Activated T-cell treated with anti-CD3 and anti-CD28 coated beads for 24 hours (primary cell): ENCODE measurements around the gene NECAB2.

Source experiments
- DNase-seq: peaks from one replicate; pipeline ENCODE4 v3.0.0-alpha.2; 2020; ENCODE audit warnings: low read depth

The NECAB2 gene

GRCh38 chr16:84024854-84025253 is 56.8 kb downstream of the NECAB2 start:
- DNase-seq: no peak

GRCh38 chr16:84026606-84027005 is 58.6 kb downstream of the NECAB2 start:
- no peak for DNase-seq

- DNase-seq: no peak
Measured at GRCh38 chr16:84027625-84028024, 59.6 kb downstream of the NECAB2 start.

- DNase-seq: no peak
Measured at GRCh38 chr16:84029297-84030047, 61.4 kb downstream of the NECAB2 start.

- DNase-seq: no peak
Measured at GRCh38 chr16:84031556-84031955, 63.5 kb downstream of the NECAB2 start.

GRCh38 chr16:84032458-84033178 is 64.6 kb downstream of the NECAB2 start:
- DNase-seq: no peak

- no peak for DNase-seq
Measured at GRCh38 chr16:84033251-84034195, 65.5 kb downstream of the NECAB2 start.

- no peak for DNase-seq
Measured at GRCh38 chr16:84034516-84034915, 66.5 kb downstream of the NECAB2 start.

GRCh38 chr16:84036131-84036530 is 68.1 kb downstream of the NECAB2 start:
- DNase-seq: no peak

GRCh38 chr16:84036982-84037425 is 69.0 kb downstream of the NECAB2 start:
- no peak for DNase-seq

- no peak for DNase-seq
Measured at GRCh38 chr16:84038469-84038868, 70.4 kb downstream of the NECAB2 start.

GRCh38 chr16:84039696-84040095 is 71.7 kb downstream of the NECAB2 start:
- no peak for DNase-seq

- DNase-seq: no peak
Measured at GRCh38 chr16:84040226-84040822, 72.3 kb downstream of the NECAB2 start.

GRCh38 chr16:84040823-84041820 is 73.1 kb downstream of the NECAB2 start:
- no peak for DNase-seq

- DNase-seq: no peak
Measured at GRCh38 chr16:84041881-84042280, 73.8 kb downstream of the NECAB2 start.

- DNase-seq: no peak
Measured at GRCh38 chr16:84042308-84042878, 74.3 kb downstream of the NECAB2 start, which contains the start of gene SLC38A8. SLC38A8 (minus strand) TSS chr16:84042795; CDS start chr16:84042157, 638 bp downstream.

GRCh38 chr16:84042879-84043485 is 74.9 kb downstream of the NECAB2 start:
- DNase-seq: no peak

GRCh38 chr16:84043486-84044117 is 75.6 kb downstream of the NECAB2 start:
- DNase-seq: no peak

GRCh38 chr16:84044118-84044488 is 76.1 kb downstream of the NECAB2 start:
- DNase-seq: no peak
